Immature natural killer cell (primary cell): ENCODE measurements around the gene DNAH11. TPM values are rescaled to one million over a fixed set of nuclear protein-coding genes. Genes with fewer than 3 reads are reported as not detected.
"Not testable (repeated sequence)": the region's sequence is repeated elsewhere in the genome, so short reads cannot be mapped to it uniquely, and the experiment has no call there.

Source experiments
- DNase-seq, 3 donors: peaks; one replicate each; pipeline ENCODE4 v3.0.0; 2022; ENCODE audit warnings: mixed read lengths in 1 of 3
- H3K27ac Mint-ChIP-seq, 6 donors: one replicate each; pipeline ENCODE4 v1.8.0; 2020; ENCODE audit warnings: mixed read lengths in 6 of 6, mild to moderate bottlenecking in 5 of 6, inconsistent platforms in 4 of 6, moderate library complexity in 3 of 6
- H3K27me3 Mint-ChIP-seq, 3 donors: one replicate each; pipeline ENCODE4 v1.8.0; 2020 to 2021; ENCODE audit warnings: low read depth in 3 of 3, mild to moderate bottlenecking in 3 of 3, mixed read lengths in 3 of 3, moderate library complexity in 3 of 3, inconsistent platforms in 1 of 3
- H3K36me3 Mint-ChIP-seq, 3 donors: one replicate each; pipeline ENCODE4 v1.8.0; 2020; ENCODE audit warnings: mixed read lengths in 3 of 3, inconsistent platforms in 2 of 3, mild to moderate bottlenecking in 2 of 3
- H3K4me1 Mint-ChIP-seq, 2 donors: one replicate each; pipeline ENCODE4 v1.8.0; 2020; ENCODE audit warnings: inconsistent platforms in 2 of 2, mild to moderate bottlenecking in 2 of 2, mixed read lengths in 2 of 2, moderate library complexity in 1 of 2
- H3K4me3 Mint-ChIP-seq, 5 donors: one replicate each; pipeline ENCODE4 v1.8.0; 2020; ENCODE audit warnings: mild to moderate bottlenecking in 5 of 5, mixed read lengths in 5 of 5, inconsistent platforms in 3 of 5, moderate library complexity in 3 of 5
- H3K9me3 Mint-ChIP-seq, 6 donors: one replicate each; pipeline ENCODE4 v1.8.0; 2020; ENCODE audit warnings: mild to moderate bottlenecking in 6 of 6, mixed read lengths in 6 of 6, inconsistent platforms in 4 of 6, moderate library complexity in 3 of 6
- polyA plus RNA-seq, 3 donors: library from polyadenylated mRNA; unstranded; fragments of 300-500 nt; fragmentation: Illumina TruSeq; gene quantifications; one replicate each; pipeline ENCODE4 v1.2.3, GENCODE V29; 2021

DNAH11 gene
- polyA plus RNA-seq, 3 donors from 2014 or later, result not detected

DNA sequence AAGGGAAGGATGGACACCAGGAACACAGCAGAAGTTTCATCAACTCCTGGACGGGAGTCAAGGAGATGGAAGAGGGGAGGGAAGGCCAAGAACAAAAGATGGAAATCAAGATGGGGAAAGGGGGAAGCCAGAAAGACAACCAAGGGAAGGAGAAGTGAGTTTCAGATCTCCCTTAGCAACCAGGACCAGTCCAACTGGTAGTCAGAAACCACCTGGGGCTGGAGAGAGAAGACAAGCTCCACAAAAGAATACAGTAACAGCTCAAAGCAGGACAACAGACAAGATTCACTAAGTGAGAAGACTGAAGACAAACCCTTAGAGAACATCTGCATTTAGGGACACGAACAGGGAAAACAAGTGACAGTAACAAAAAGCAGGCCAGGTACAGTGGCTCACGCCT is 372.3 kb downstream of the DNAH11 start:
- H3K27me3 Mint-ChIP-seq, result peaks cover 0 to 5% (median 2%) of the 10 kb centered on the region in 3 donors
- peaks cover 0 to 10% (median 0%) of the 10 kb centered on the region in 3 donors for H3K36me3 Mint-ChIP-seq
- no peak overlapping the region for H3K27ac Mint-ChIP-seq
- no peak overlapping the region for H3K4me3 Mint-ChIP-seq
- DNase-seq, result no peak
- H3K9me3 Mint-ChIP-seq, result no peaks in the 10 kb centered on the region
- H3K4me1 Mint-ChIP-seq, result no peaks in the 10 kb centered on the region

DNA sequence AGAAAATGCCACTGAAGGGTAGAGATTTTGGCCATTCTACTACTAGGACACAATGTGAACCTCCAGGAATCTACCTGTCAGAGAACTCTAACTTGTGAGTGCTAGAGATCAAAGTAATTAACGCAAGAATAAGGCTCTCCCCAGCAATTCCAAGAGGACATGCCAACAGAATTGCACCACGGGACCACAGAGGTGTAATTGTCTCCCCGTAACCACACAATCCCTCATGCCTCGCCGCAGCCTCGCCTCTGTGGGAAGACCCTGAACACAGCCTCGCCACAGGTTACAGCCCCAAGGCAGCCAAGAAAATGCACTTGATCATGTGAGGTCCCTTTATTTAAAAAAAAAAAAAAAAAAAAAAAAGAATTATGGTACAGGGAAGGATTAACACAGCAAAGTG is 373.3 kb downstream of the DNAH11 start:
- H3K4me1 Mint-ChIP-seq, result no peaks in the 10 kb centered on the region
- H3K27me3 Mint-ChIP-seq, result peaks cover 0 to 5% (median 2%) of the 10 kb centered on the region in 3 donors
- H3K9me3 Mint-ChIP-seq, result no peaks in the 10 kb centered on the region
- no peak overlapping the region for H3K4me3 Mint-ChIP-seq
- H3K27ac Mint-ChIP-seq, result no peak overlapping the region
- no peak for DNase-seq
- H3K36me3 Mint-ChIP-seq, result peaks cover 0 to 10% (median 0%) of the 10 kb centered on the region in 3 donors

- no peak for DNase-seq
- no peaks in the 10 kb centered on the region for H3K9me3 Mint-ChIP-seq
- H3K4me1 Mint-ChIP-seq, result no peaks in the 10 kb centered on the region
- peaks cover 0 to 10% (median 0%) of the 10 kb centered on the region in 3 donors for H3K36me3 Mint-ChIP-seq
- peaks cover 0 to 5% (median 2%) of the 10 kb centered on the region in 3 donors for H3K27me3 Mint-ChIP-seq
- H3K27ac Mint-ChIP-seq, result no peak overlapping the region
- H3K4me3 Mint-ChIP-seq, result no peak overlapping the region
These were observed 373.8 kb downstream of the DNAH11 start for GRCh38 chr7:21916629-21917028.

DNA sequence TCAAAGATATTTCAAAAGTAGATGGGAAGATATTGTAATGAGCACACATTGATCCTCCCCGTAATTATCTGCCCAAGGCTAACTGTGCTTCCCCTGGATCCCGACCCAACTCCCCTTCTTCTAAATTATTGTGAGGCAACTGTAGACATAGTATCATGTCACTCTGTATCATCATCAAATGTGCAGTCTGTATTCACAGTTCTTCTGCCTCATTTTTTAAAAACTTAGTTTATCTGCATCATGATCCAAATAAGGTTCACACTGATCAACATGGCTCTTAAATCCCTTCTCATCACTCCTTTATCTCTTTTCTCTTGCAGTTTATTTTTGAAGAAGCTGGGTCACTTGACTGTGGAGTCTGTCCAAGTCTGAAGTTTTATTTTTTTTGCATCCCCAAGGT is 375.4 kb downstream of the DNAH11 start:
- Mint-ChIP-seq H3K4me3 (no peak overlapping the region), H3K27me3 (peaks cover 0 to 5% (median 2%) of the 10 kb centered on the region in 3 donors), H3K27ac (no peak overlapping the region), H3K36me3 (peaks cover 0 to 10% (median 0%) of the 10 kb centered on the region in 3 donors), H3K4me1 (no peaks in the 10 kb centered on the region), H3K9me3 (no peaks in the 10 kb centered on the region)
- no peak for DNase-seq

- Mint-ChIP-seq H3K4me3 (no peak overlapping the region), H3K4me1 (no peaks in the 10 kb centered on the region), H3K27me3 (peaks cover 0 to 9% (median 0%) of the 10 kb centered on the region in 3 donors), H3K27ac (no peak overlapping the region), H3K36me3 (no peaks in the 10 kb centered on the region), H3K9me3 (no peaks in the 10 kb centered on the region)
- DNase-seq, result no peak
These were observed 378.1 kb downstream of the DNAH11 start for GRCh38 chr7:21920936-21921335.

DNA sequence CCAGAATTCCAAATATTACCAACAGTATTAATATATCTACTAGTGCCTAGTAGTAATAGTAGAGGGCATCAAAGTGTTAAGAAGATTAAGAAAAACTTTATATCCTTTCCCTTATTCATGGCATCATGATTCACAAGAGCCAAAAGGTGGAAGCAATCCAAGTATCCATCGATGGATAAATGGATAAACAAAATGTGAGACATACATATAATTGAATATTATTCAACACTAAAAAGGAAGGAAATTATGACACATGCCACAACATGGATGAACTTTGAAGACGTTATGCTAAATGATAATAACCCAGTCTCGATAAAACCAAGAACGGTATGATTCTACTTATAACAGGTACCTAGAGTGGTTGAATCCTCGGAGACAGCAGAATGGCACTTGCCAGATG is 379.8 kb downstream of the DNAH11 start:
- peaks cover 0 to 7% (median 6%) of the 10 kb centered on the region in 3 donors for H3K36me3 Mint-ChIP-seq
- H3K4me1 Mint-ChIP-seq, result no peaks in the 10 kb centered on the region
- DNase-seq, result no peak
- H3K27me3 Mint-ChIP-seq, result peaks cover 0 to 9% (median 0%) of the 10 kb centered on the region in 3 donors
- no peak overlapping the region for H3K27ac Mint-ChIP-seq
- no peak overlapping the region for H3K4me3 Mint-ChIP-seq
- H3K9me3 Mint-ChIP-seq, result no peaks in the 10 kb centered on the region

DNA sequence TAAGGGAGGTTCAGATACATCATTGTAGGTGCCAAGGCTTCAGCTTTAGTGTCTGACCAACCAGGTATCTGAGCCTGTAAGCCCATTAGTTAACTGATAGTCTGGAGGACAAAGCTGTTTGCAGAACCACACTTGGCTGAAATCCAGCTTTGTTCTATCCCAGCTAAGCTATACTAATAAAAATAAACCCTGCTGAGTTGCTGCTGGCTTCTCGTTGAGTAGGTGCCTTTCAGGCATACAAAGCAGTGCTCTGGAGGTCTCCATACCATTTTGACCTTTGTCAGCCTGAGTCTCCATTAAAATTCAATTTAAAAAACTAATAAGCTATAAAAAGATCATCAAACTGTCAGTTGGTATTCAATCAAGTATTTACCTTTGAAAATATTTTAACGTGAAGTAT is 380.8 kb downstream of the DNAH11 start:
- peaks cover 0 to 9% (median 7%) of the 10 kb centered on the region in 3 donors for H3K36me3 Mint-ChIP-seq
- H3K9me3 Mint-ChIP-seq, result peaks cover 0 to 2% (median 0%) of the 10 kb centered on the region in 6 donors
- DNase-seq, result no peak
- no peak overlapping the region for H3K27ac Mint-ChIP-seq
- peaks cover 0 to 6% (median 0%) of the 10 kb centered on the region in 3 donors for H3K27me3 Mint-ChIP-seq
- no peaks in the 10 kb centered on the region for H3K4me1 Mint-ChIP-seq
- H3K4me3 Mint-ChIP-seq, result no peak overlapping the region

DNA sequence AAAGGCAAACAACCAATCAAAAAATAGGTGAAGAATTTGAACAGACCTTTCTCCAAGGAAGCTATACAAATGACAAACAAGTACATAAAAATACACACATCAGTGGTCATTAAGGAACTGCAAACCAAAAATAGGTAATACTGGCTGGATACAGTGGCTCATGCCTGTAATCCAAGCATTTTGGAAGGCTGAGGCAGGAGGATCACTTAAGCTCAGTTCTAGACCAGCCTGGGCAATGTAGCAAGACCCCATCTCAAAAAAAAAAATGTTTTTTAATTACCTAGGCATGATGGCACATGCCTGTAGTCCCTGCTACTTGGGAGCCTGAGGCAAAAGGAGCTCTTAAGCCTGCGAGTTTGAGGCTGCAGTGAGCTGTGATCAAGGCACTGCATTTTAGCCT is 383.6 kb downstream of the DNAH11 start:
- Mint-ChIP-seq H3K4me3 (no peak overlapping the region), H3K4me1 (no peaks in the 10 kb centered on the region), H3K36me3 (peaks cover 5 to 12% (median 12%) of the 10 kb centered on the region in 3 donors), H3K27ac (no peak overlapping the region), H3K9me3 (peaks cover 0 to 8% (median 7%) of the 10 kb centered on the region in 6 donors), H3K27me3 (peaks cover 0 to 6% (median 1%) of the 10 kb centered on the region in 3 donors)
- DNase-seq, result no peak

- Mint-ChIP-seq H3K4me3 (no peak overlapping the region), H3K9me3 (peaks cover 0 to 8% (median 7%) of the 10 kb centered on the region in 6 donors)
These were observed 384.9 kb downstream of the DNAH11 start for GRCh38 chr7:21927693-21928092.

GRCh38 chr7:21933293-21933692 is 390.5 kb downstream of the DNAH11 start:
- not testable (repeated sequence) for DNase-seq, H3K4me1 Mint-ChIP-seq, H3K4me3 Mint-ChIP-seq, H3K27me3 Mint-ChIP-seq, H3K36me3 Mint-ChIP-seq, H3K9me3 Mint-ChIP-seq
- peak overlapping the region in 1 of 6 donors; percentile 39 for H3K27ac Mint-ChIP-seq

More at GRCh38 chr7:21927693-21928092, 384.9 kb downstream of the DNAH11 start:
- peaks cover 5 to 14% (median 12%) of the 10 kb centered on the region in 3 donors for H3K36me3 Mint-ChIP-seq
- DNase-seq, result no peak
- no peak overlapping the region for H3K27ac Mint-ChIP-seq
- H3K27me3 Mint-ChIP-seq, result peaks cover 0 to 6% (median 1%) of the 10 kb centered on the region in 3 donors
- no peaks in the 10 kb centered on the region for H3K4me1 Mint-ChIP-seq

DNA sequence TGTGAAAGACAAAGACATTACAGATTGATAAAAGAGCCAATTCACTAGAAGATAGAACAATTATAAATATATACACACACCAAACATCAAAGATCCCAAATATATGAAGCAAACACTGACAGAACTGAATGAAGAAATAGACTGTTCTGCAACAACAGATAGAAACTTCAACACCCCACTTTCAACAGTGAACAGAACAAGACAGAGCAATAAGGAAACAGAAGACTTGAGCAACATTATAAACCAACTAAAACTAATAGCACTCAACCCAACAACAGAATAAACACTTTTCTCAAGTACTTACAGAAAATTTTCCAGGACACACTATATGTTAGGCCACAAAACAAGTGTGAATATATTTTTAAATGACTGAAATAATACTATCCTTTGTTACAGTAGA is 392.0 kb downstream of the DNAH11 start:
- H3K27ac Mint-ChIP-seq, result no peak overlapping the region
- no peak overlapping the region for H3K4me3 Mint-ChIP-seq
- DNase-seq, result no peak
- peaks cover 3 to 6% (median 3%) of the 10 kb centered on the region in 3 donors for H3K36me3 Mint-ChIP-seq
- no peaks in the 10 kb centered on the region for H3K4me1 Mint-ChIP-seq
- peaks cover 0 to 2% (median 2%) of the 10 kb centered on the region in 3 donors for H3K27me3 Mint-ChIP-seq
- H3K9me3 Mint-ChIP-seq, result peaks cover 0 to 5% (median 3%) of the 10 kb centered on the region in 6 donors

GRCh38 chr7:21938463-21938862 is 395.6 kb downstream of the DNAH11 start:
- Mint-ChIP-seq H3K27ac (no peak overlapping the region), H3K9me3 (peaks cover 0 to 1% (median 0%) of the 10 kb centered on the region in 6 donors), H3K4me1 (no peaks in the 10 kb centered on the region), H3K36me3 (no peaks in the 10 kb centered on the region), H3K4me3 (no peak overlapping the region), H3K27me3 (peaks cover 0 to 6% (median 2%) of the 10 kb centered on the region in 3 donors)
- no peak for DNase-seq

DNA sequence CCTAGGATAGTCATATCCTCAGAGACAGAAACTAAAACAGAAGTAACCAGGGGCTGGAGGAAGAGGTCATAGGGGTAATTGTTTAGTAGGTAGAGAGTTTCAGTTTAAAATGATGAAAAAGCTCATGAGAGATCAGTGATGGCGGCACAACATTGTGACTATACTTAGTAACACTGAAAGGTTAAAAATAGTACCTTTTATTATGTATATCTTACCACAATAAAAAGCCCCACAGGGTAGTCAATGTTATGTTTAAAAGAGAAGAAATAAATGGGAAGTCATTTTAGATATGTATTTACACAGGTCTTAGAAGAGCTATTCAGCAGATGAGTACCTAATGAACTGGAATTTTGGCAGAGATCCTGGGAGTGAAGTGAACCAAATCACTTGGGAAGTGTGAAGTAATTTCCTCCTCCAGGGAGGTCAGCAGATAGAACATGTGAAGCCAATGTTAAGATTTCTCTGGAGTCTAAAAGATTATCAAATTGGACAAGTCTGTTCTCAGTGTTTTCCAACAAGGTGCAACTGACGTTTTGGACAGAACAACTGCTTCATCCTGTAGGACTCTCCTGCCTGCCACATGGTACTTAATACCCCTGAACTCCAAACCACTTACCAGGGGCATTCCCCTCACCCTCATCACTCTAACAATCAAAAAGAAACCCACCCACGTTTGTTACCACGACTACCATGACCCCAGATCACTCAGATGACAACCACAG is 396.5 kb downstream of the DNAH11 start:
- no peak overlapping the region for H3K4me3 Mint-ChIP-seq
- H3K4me1 Mint-ChIP-seq, result peaks cover 0 to under 1% of the 10 kb centered on the region in 2 donors
- peaks cover 0 to 1% (median 0%) of the 10 kb centered on the region in 6 donors for H3K9me3 Mint-ChIP-seq
- DNase-seq, result no peak
- H3K27me3 Mint-ChIP-seq, result peaks cover 0 to 6% (median 2%) of the 10 kb centered on the region in 3 donors
- H3K36me3 Mint-ChIP-seq, result no peaks in the 10 kb centered on the region
- no peak overlapping the region for H3K27ac Mint-ChIP-seq

GRCh38 chr7:21939858-21940372 is 397.1 kb downstream of the DNAH11 start:
- H3K4me1 Mint-ChIP-seq, result peaks cover 3 to 6% of the 10 kb centered on the region in 2 donors
- no peak overlapping the region for H3K4me3 Mint-ChIP-seq
- no peak for DNase-seq
- no peak overlapping the region for H3K27ac Mint-ChIP-seq
- peaks cover 0 to 9% (median 0%) of the 10 kb centered on the region in 3 donors for H3K27me3 Mint-ChIP-seq
- H3K36me3 Mint-ChIP-seq, result no peaks in the 10 kb centered on the region
- no peaks in the 10 kb centered on the region for H3K9me3 Mint-ChIP-seq
